AML-193 (cell line): ENCODE results near the gene SYMPK.

Source experiments
- DNase-seq, 2 experiments: peaks; one replicate each; lab custom pipeline; 2025; lab: John Stamatoyannopoulos, UW

The SYMPK gene

DNA sequence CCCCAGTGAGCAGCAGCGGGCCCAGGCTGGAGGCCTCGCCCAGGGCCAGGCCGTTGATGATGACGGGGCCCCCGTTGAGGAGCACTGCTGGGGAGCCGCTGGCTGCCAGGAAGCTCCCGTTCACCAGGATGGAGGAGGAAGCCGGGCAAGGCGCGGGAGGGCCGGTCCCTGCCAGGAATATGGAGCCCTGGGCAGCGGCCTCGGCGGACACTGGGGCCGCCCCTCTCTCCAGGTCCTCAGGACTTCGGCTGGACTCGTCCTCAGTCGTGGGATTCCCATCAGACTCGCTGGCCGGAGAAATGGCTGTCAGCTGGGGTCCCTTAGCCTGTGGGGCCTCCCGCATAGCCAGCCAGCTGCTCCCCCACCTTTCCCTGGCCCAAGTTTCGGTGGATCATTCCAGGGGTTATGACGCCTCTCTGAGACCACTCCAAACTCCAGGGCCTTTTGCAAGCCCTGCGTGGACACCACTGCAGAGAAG, 96.0 kb downstream of the SYMPK start:
- no peak for DNase-seq

DNA sequence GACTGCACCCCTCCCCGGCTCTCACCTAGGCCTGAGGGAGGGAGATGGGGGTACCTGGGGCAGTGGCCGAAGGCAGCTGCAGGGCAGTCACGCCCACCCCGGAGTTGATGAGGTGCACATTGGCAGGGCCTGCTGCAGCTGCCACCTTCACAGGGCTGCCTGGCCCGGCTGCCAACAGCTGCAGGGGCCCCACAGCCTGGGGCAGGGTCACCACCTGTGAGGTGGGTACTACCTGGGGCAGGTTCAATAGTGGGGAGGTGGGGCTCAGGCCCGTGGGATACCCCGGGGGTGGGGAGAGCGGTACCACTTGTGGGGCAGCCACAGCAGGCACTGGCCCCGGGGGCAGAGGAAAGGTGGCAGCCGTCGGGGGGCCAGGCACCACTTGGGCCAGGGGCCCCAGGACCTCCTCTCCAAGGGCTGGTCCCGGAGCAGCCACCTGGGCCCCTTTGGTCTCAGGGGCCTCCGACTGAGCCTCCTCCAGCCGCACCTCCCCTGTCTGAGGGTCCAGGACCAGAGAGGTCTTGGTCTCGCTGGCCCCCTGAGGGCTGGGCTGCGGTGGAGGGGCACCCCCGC, 96.6 kb downstream of the SYMPK start:
- DNase-seq = no peak

- no peak for DNase-seq
Observed at GRCh38 chr19:45765702-45766295, 97.1 kb downstream of the SYMPK start.
